Loucy (cell line): ENCODE results near the gene NPTN.

Experiments
- H2AFZ ChIP-seq: fragments of 200-600 bp; sonication (generic); 2 replicates; pipeline ENCODE4 v1.6.0; 2016; ENCODE audit warnings: antibody characterized with exemption, mild to moderate bottlenecking, low read length, moderate library complexity
- H3F3A ChIP-seq: fragments of 200-600 bp; 2 replicates; pipeline ENCODE4 v1.6.0; 2016; ENCODE audit warnings: antibody characterized with exemption, low read depth, mild to moderate bottlenecking
- H3K27me3 ChIP-seq: fragments of 200-600 bp; sonication (generic); 2 replicates; pipeline ENCODE4 v1.6.1; 2014; ENCODE audit warnings: low read length, mild to moderate bottlenecking; ENCODE audit not compliant: insufficient read depth, poor library complexity, severe bottlenecking
- H3K36me3 ChIP-seq: fragments of 200-600 bp; sonication (generic); 2 replicates; pipeline ENCODE4 v1.6.1; 2016; ENCODE audit warnings: low read length; ENCODE audit not compliant: insufficient read depth
- H3K4me1 ChIP-seq: fragments of 200-600 bp; sonication (generic); 2 replicates; pipeline ENCODE4 v1.5.1; 2014; ENCODE audit warnings: low read length, mild to moderate bottlenecking; ENCODE audit not compliant: insufficient read depth, poor library complexity, severe bottlenecking
- H3K4me2 ChIP-seq: fragments of 200-600 bp; sonication (generic); 2 replicates; pipeline ENCODE4 v1.6.0; 2014; ENCODE audit warnings: antibody characterized with exemption, low read length, low read depth, mild to moderate bottlenecking; ENCODE audit not compliant: poor library complexity, severe bottlenecking
- H3K4me3 ChIP-seq: fragments of 200-600 bp; sonication (generic); 2 replicates; pipeline ENCODE4 v1.5.1; 2014; ENCODE audit warnings: low read length, mild to moderate bottlenecking, mixed read lengths; ENCODE audit not compliant: poor library complexity, severe bottlenecking
- H3K79me2 ChIP-seq: fragments of 200-600 bp; sonication (generic); 2 replicates; pipeline ENCODE4 v1.6.1; 2014; ENCODE audit warnings: low read length; ENCODE audit not compliant: insufficient read depth
- H3K9ac ChIP-seq: fragments of 200-600 bp; sonication (generic); 2 replicates; pipeline ENCODE4 v1.6.0; 2014; ENCODE audit warnings: mild to moderate bottlenecking, low read depth, low read length, moderate library complexity; ENCODE audit not compliant: poor library complexity, severe bottlenecking
- H3K9me2 ChIP-seq: fragments of 200-600 bp; sonication (generic); replicated peaks from 2 replicates; pipeline ENCODE4 v1.6.1; 2016; ENCODE audit warnings: low read depth, low read length, mixed read lengths
- H3K9me3 ChIP-seq: fragments of 200-600 bp; sonication (generic); 2 replicates; pipeline ENCODE4 v1.6.1; 2014; ENCODE audit warnings: mild to moderate bottlenecking, antibody characterized with exemption, low read length, low read depth; ENCODE audit not compliant: insufficient read depth
- H4K20me1 ChIP-seq: fragments of 200-600 bp; sonication (generic); 2 replicates; pipeline ENCODE4 v1.6.0; 2014; ENCODE audit warnings: antibody characterized with exemption, low read length, mild to moderate bottlenecking; ENCODE audit not compliant: insufficient read depth, poor library complexity, severe bottlenecking
- CTCF ChIP-seq: fragments of 200-600 bp; sonication (generic); conservative IDR thresholded peaks from 2 replicates; pipeline ENCODE4 v1.5.1; 2014; ENCODE audit warnings: mild to moderate bottlenecking, antibody characterized with exemption, low read length
- EZH2phosphoT487 ChIP-seq: fragments of 200-600 bp; IDR thresholded peaks from 2 replicates; pipeline ENCODE4 v1.6.1; 2018; ENCODE audit warnings: antibody characterized with exemption, mild to moderate bottlenecking, moderate library complexity, borderline replicate concordance

NPTN gene

DNA sequence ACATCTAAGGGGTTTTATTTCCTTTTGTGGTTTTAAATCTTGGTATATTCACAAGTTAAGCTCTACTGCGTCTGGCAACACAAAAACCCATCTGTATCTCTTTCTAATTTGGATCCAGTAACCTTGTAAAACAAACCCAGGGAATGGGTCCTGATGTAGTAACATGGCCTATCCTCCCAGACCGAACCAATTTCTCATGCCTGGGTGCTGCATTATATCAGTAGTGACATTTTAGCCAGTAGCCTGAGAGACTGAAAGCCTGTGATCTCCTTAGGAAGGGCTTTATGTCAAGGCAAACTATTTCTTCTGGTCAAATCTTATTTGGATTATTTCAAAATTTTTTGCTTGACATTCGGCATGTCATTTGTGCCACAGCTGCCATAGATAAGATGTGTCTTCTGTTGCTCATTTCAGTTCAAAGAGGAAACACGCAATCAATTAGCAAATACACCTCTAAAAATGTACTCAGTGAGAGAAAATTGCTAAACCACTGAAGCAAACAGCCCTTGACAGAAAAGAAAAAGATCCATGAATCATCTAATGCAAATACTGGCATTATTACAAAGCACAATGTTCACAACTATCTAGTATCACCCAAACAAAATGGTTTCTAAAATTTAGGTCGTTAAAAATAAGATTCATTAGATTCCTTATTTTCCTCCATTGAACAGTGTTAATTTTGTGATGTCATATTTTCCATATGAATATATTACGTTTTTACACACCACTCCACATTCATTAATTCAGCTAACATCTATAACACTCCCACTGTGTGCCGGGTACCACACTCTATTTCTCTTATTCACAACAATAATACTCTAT, 4.0 kb downstream of the NPTN start:
- TF ChIP-seq CTCF (no peak), EZH2phosphoT487 (no peak)
- Histone ChIP-seq H3K9me3 (no peaks in the 10 kb centered on the region), H2AFZ (no peak overlapping the region), H3K9ac (peak overlapping the region; percentile 82), H3F3A (no peaks in the 10 kb centered on the region), H3K79me2 (peaks cover 85% of the 10 kb centered on the region), H3K9me2 (no peaks in the 10 kb centered on the region), H3K36me3 (no peaks in the 10 kb centered on the region), H3K27me3 (no peaks in the 10 kb centered on the region), H3K4me3 (peak overlapping the region; percentile 72), H3K4me1 (peaks cover 56% of the 10 kb centered on the region), H3K4me2 (peak overlapping the region; percentile 96), H4K20me1 (peaks cover 76% of the 10 kb centered on the region)

GRCh38 chr15:73628102-73628501, 5.1 kb downstream of the NPTN start:
- peaks cover 48% of the 10 kb centered on the region for H3K4me1 ChIP-seq
- no peaks in the 10 kb centered on the region for H3K9me3 ChIP-seq
- no peak overlapping the region for H3K9ac ChIP-seq
- H3K9me2 ChIP-seq, result no peaks in the 10 kb centered on the region
- no peaks in the 10 kb centered on the region for H3K36me3 ChIP-seq
- peak overlapping the region; percentile 18 for H3K4me2 ChIP-seq
- no peaks in the 10 kb centered on the region for H3F3A ChIP-seq
- H3K79me2 ChIP-seq, result peaks cover 95% of the 10 kb centered on the region
- peaks cover 79% of the 10 kb centered on the region for H4K20me1 ChIP-seq
- TF ChIP-seq EZH2phosphoT487 (no peak), CTCF (no peak)
- H2AFZ ChIP-seq, result no peak overlapping the region
- no peaks in the 10 kb centered on the region for H3K27me3 ChIP-seq
- no peak overlapping the region for H3K4me3 ChIP-seq

DNA sequence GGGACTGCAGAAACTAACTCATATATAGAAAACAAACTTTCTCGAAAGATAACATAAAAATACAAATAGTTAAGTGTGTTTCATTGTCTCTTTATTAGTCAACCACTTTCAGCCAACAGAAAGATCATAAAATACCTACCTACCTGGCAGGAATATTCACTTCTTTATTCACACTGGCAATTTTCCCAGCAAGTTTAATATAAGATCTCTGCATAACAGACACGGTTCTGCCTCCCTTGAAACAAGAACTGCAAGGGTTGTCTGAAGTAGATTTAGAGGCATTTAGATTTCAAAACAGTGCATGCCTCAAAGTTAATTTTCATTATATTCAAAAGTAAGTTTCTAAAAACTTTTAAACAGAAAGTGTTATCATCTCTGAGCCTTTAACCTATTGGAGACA, 7.1 kb downstream of the NPTN start:
- Histone ChIP-seq H3F3A (no peaks in the 10 kb centered on the region), H3K27me3 (no peaks in the 10 kb centered on the region), H3K36me3 (no peaks in the 10 kb centered on the region), H4K20me1 (peaks cover 80% of the 10 kb centered on the region), H3K4me1 (peaks cover 37% of the 10 kb centered on the region), H3K4me2 (peak overlapping the region; percentile 20), H3K9ac (no peak overlapping the region), H2AFZ (no peak overlapping the region), H3K4me3 (no peak overlapping the region), H3K79me2 (peaks cover 95% of the 10 kb centered on the region), H3K9me2 (no peaks in the 10 kb centered on the region), H3K9me3 (no peaks in the 10 kb centered on the region)
- TF ChIP-seq EZH2phosphoT487, result no peak
- no peak for TF ChIP-seq CTCF
